BJ (cell line): ENCODE results near the gene SMIM20. TPM values are rescaled to one million over a fixed set of nuclear protein-coding genes. Genes with fewer than 3 reads are reported as not detected.

ENCODE experiments used
- CTCF ChIA-PET: fragments of 350-600 bp; formaldehyde crosslinking; extraction: SDS; loops from one replicate; lab custom pipeline; 2021; ENCODE audit warnings: antibody characterized with exemption, inconsistent platforms; lab: Yijun Ruan, JAX
- POLR2A ChIA-PET: fragments of 300-600 bp; sonication (Branson Sonifier 250); formaldehyde crosslinking; extraction: SDS; loops from one replicate; lab custom pipeline; 2021; ENCODE audit warnings: antibody characterized with exemption; lab: Charles Lee
- DNase-seq: peaks from one replicate; pipeline ENCODE4 v3.0.0-alpha.2; 2011; ENCODE audit warnings: low read depth
- H3K27me3 ChIP-seq: 2 replicates; pipeline ENCODE4 v1.6.0; 2011; ENCODE audit warnings: low read length; ENCODE audit not compliant: control insufficient read depth, insufficient read depth
- H3K36me3 ChIP-seq: 2 replicates; pipeline ENCODE4 v1.5.1; 2011; ENCODE audit warnings: low read length; ENCODE audit not compliant: control insufficient read depth, insufficient read depth
- H3K4me3 ChIP-seq: 2 replicates; pipeline ENCODE4 v1.5.1; 2011; ENCODE audit warnings: low read depth, mild to moderate bottlenecking, control low read depth, low read length
- CTCF ChIP-seq: IDR thresholded peaks from 2 replicates; pipeline ENCODE4 v1.5.1; 2011; ENCODE audit warnings: low read depth, mild to moderate bottlenecking, control low read depth, inconsistent platforms, low read length, moderate library complexity; ENCODE audit not compliant: insufficient read depth
- polyA plus RNA-seq: library from polyadenylated mRNA; depleted of rRNA; stranded (reverse); fragments of >200 nt; gene quantifications from 2 replicates; pipeline ENCODE4 v1.2.3, GENCODE V29; 2011

SMIM20 gene
- polyA plus RNA-seq, 1 experiment: 15.7 TPM

GRCh38 chr4:25926462-25926861, 12.4 kb downstream of the SMIM20 start:
- TF ChIP-seq CTCF: no peak
- POLR2A ChIA-PET: no interaction called here
- Histone ChIP-seq H3K4me3 (no peak overlapping the region), H3K27me3 (no peaks in the 10 kb centered on the region), H3K36me3 (no peaks in the 10 kb centered on the region; the same call in 1 of the 2 replicates)
- CTCF ChIA-PET: interaction anchor here (0.8 to 2.2 kb wide), 3 partner anchors 12 to 15 kb away, joined by 3 to 6 read pairs (median 3); partner anchors contain the start of gene SMIM20
- DNase-seq: no peak

GRCh38 chr4:25927361-25928195, 13.6 kb downstream of the SMIM20 start:
- Histone ChIP-seq H3K4me3 (no peak overlapping the region), H3K27me3 (no peaks in the 10 kb centered on the region), H3K36me3 (no peaks in the 10 kb centered on the region; the same call in 1 of the 2 replicates)
- DNase-seq: no peak
- POLR2A ChIA-PET: interaction anchor here (0.7 kb wide), 1 partner anchor 44 kb away, joined by 5 read pairs; no protein-coding TSS in a partner anchor
- no peak for TF ChIP-seq CTCF
- CTCF ChIA-PET: interaction anchor here (0.7 to 2.5 kb wide), 7 partner anchors 8 to 1082 kb away, joined by 3 to 12 read pairs (median 4); partner anchors contain the start of gene SMIM20

- ChIA-PET POLR2A (interaction anchor here (0.5 to 0.7 kb wide), 2 partner anchors 43 to 155 kb away, joined by 3 to 5 read pairs; no protein-coding TSS in a partner anchor), CTCF (interaction anchor here (0.7 to 2.5 kb wide), 9 partner anchors 9 to 1081 kb away, joined by 3 to 12 read pairs (median 3); no protein-coding TSS in a partner anchor)
- Histone ChIP-seq H3K36me3 (no peaks in the 10 kb centered on the region), H3K27me3 (no peaks in the 10 kb centered on the region), H3K4me3 (no peak overlapping the region)
- no peak for TF ChIP-seq CTCF
- DNase-seq: no peak
Observed at GRCh38 chr4:25928379-25929297, 14.6 kb downstream of the SMIM20 start.

GRCh38 chr4:25929298-25929686, 15.3 kb downstream of the SMIM20 start:
- ChIA-PET CTCF (interaction anchor here (0.7 to 2.5 kb wide), 5 partner anchors 10 to 396 kb away, joined by 3 to 12 read pairs (median 3); no protein-coding TSS in a partner anchor), POLR2A (interaction anchor here (0.5 kb wide), 1 partner anchor 154 kb away, joined by 3 read pairs; no protein-coding TSS in a partner anchor)

More at GRCh38 chr4:25929298-25929686, 15.3 kb downstream of the SMIM20 start:
- H3K27me3 ChIP-seq: no peaks in the 10 kb centered on the region
- DNase-seq: no peak
- no peaks in the 10 kb centered on the region for H3K36me3 ChIP-seq
- TF ChIP-seq CTCF: no peak
- H3K4me3 ChIP-seq: no peak overlapping the region
